WTC11 (cell line): ENCODE results near the gene TENT4B. TPM values are rescaled to one million over a fixed set of nuclear protein-coding genes. Genes with fewer than 3 reads are reported as not detected.

Experiments
- ATAC-seq: fragments of 200-7000 bp; cut with Tn5 transposase; 2 replicates; pipeline ENCODE4 v1.10.0; 2021; ENCODE audit warnings: mild to moderate bottlenecking, moderate library complexity
- Bru-seq: library from RNA; stranded (reverse); fragments of 400-500 nt; gene quantifications from one replicate; lab custom pipeline; 2021; lab: Mats Ljungman, UMichigan
- CTCF ChIA-PET: fragments of 300-600 bp; sonication (Branson Sonifier 250); formaldehyde crosslinking; loops from one replicate; lab custom pipeline; 2021; ENCODE audit warnings: antibody characterized with exemption; lab: Charles Lee
- POLR2A ChIA-PET: fragments of 350-600 bp; sonication (Branson Sonifier 250); formaldehyde crosslinking; loops from one replicate; lab custom pipeline; 2021; ENCODE audit warnings: antibody characterized with exemption; lab: Charles Lee
- DNase-seq: peaks from one replicate; pipeline ENCODE4 v3.0.0; 2021; ENCODE audit warnings: low spot score
- H3K27ac Mint-ChIP-seq: 2 replicates; pipeline ENCODE4 v1.8.0; 2021; ENCODE audit warnings: mixed read lengths
- H3K27me3 Mint-ChIP-seq: 2 replicates; pipeline ENCODE4 v1.8.0; 2021; ENCODE audit warnings: low read depth, mild to moderate bottlenecking, moderate library complexity, mixed read lengths
- H3K36me3 Mint-ChIP-seq: 2 replicates; pipeline ENCODE4 v1.8.0; 2021; ENCODE audit warnings: mixed read lengths
- H3K4me1 Mint-ChIP-seq: 2 replicates; pipeline ENCODE4 v1.8.0; 2022; ENCODE audit warnings: mixed read lengths
- H3K4me3 Mint-ChIP-seq: 2 replicates; pipeline ENCODE4 v1.8.0; 2021; ENCODE audit warnings: mild to moderate bottlenecking, moderate library complexity, mixed read lengths
- H3K9me3 Mint-ChIP-seq: 2 replicates; pipeline ENCODE4 v1.8.0; 2021; ENCODE audit warnings: mixed read lengths
- AFF4 ChIP-seq: sonication (generic); formaldehyde crosslinking; IDR thresholded peaks from 2 replicates; pipeline ENCODE4 v1.8.1; 2023; ENCODE audit warnings: mild to moderate bottlenecking, missing genetic modification reagents, borderline replicate concordance
- ARID4B ChIP-seq: sonication (generic); formaldehyde crosslinking; IDR thresholded peaks from 2 replicates; pipeline ENCODE4 v1.8.0; 2023; ENCODE audit warnings: missing genetic modification reagents, mild to moderate bottlenecking, borderline replicate concordance
- E2F5 ChIP-seq: sonication (generic); formaldehyde crosslinking; IDR thresholded peaks from 2 replicates; pipeline ENCODE4 v1.8.1; 2022; ENCODE audit warnings: mild to moderate bottlenecking, moderate library complexity, missing genetic modification reagents
- ETV6 ChIP-seq: sonication (generic); formaldehyde crosslinking; IDR thresholded peaks from 2 replicates; pipeline ENCODE4 v1.8.1; 2022; ENCODE audit warnings: mild to moderate bottlenecking, missing genetic modification reagents
- FOXP4 ChIP-seq: sonication (generic); formaldehyde crosslinking; IDR thresholded peaks from 2 replicates; pipeline ENCODE4 v1.8.0; 2022; ENCODE audit warnings: mild to moderate bottlenecking, missing genetic modification reagents
- GABPB1 ChIP-seq: sonication (generic); formaldehyde crosslinking; IDR thresholded peaks from 2 replicates; pipeline ENCODE4 v1.8.1; 2023; ENCODE audit warnings: mild to moderate bottlenecking, missing genetic modification reagents
- IRF1 ChIP-seq: sonication (generic); formaldehyde crosslinking; IDR thresholded peaks from 2 replicates; pipeline ENCODE4 v1.8.0; 2023; ENCODE audit warnings: missing genetic modification reagents
- JAZF1 ChIP-seq: fragments of 250-450 bp; sonication (Bioruptor Pico); IDR thresholded peaks from 2 replicates; pipeline ENCODE4 v1.9.0; 2021; ENCODE audit warnings: moderate library complexity, mild to moderate bottlenecking, inconsistent platforms
- JUN ChIP-seq: sonication (generic); formaldehyde crosslinking; IDR thresholded peaks from 2 replicates; pipeline ENCODE4 v1.8.0; 2023; ENCODE audit warnings: mild to moderate bottlenecking, missing genetic modification reagents
- MAX ChIP-seq: sonication (generic); formaldehyde crosslinking; IDR thresholded peaks from 2 replicates; pipeline ENCODE4 v1.8.0; 2022; ENCODE audit warnings: mild to moderate bottlenecking, missing genetic modification reagents
- NFE2L1 ChIP-seq: sonication (generic); formaldehyde crosslinking; IDR thresholded peaks from 2 replicates; pipeline ENCODE4 v1.8.1; 2023; ENCODE audit warnings: missing genetic modification reagents
- PREB ChIP-seq: sonication (generic); formaldehyde crosslinking; IDR thresholded peaks from 2 replicates; pipeline ENCODE4 v1.8.1; 2022; ENCODE audit warnings: mild to moderate bottlenecking, missing genetic modification reagents, moderate library complexity, borderline replicate concordance
- PRRX2 ChIP-seq: fragments of 250-450 bp; sonication (Bioruptor Pico); IDR thresholded peaks from 2 replicates; pipeline ENCODE4 v1.8.0; 2021; ENCODE audit warnings: mild to moderate bottlenecking
- SMAD4 ChIP-seq: sonication (generic); formaldehyde crosslinking; IDR thresholded peaks from 2 replicates; pipeline ENCODE4 v1.8.0; 2022; ENCODE audit warnings: mild to moderate bottlenecking, missing genetic modification reagents
- SP1 ChIP-seq: sonication (generic); formaldehyde crosslinking; conservative IDR thresholded peaks from 2 replicates; pipeline ENCODE4 v1.8.1; 2022; ENCODE audit warnings: missing genetic modification reagents
- TEAD1 ChIP-seq: sonication (generic); formaldehyde crosslinking; IDR thresholded peaks from 2 replicates; pipeline ENCODE4 v1.8.0; 2022; ENCODE audit warnings: mild to moderate bottlenecking, missing genetic modification reagents
- TEAD4 ChIP-seq: sonication (generic); formaldehyde crosslinking; IDR thresholded peaks from 2 replicates; pipeline ENCODE4 v1.8.0; 2022; ENCODE audit warnings: mild to moderate bottlenecking, missing genetic modification reagents
- TP53 ChIP-seq: sonication (generic); formaldehyde crosslinking; IDR thresholded peaks from 2 replicates; pipeline ENCODE4 v1.8.1; 2023; ENCODE audit warnings: mild to moderate bottlenecking, missing genetic modification reagents
- ZSCAN18 ChIP-seq: fragments of 250-450 bp; sonication (Bioruptor Pico); IDR thresholded peaks from 2 replicates; pipeline ENCODE4 v2.1.2; 2022; ENCODE audit warnings: mild to moderate bottlenecking, moderate library complexity
- long read RNA-seq, 3 experiments: library from RNA in 1 of 3; library from capped mRNA in 1 of 3; library from polyadenylated mRNA in 1 of 3; unstranded in 2 of 3; stranded (forward) in 1 of 3; transcript quantifications; one replicate each; pipeline ENCODE4 v2.0.0, GENCODE V29; 2021
- total RNA-seq: library from RNA; stranded (reverse); gene quantifications from 3 replicates; pipeline ENCODE4 v1.2.3, GENCODE V29; 2021

The TENT4B gene
- total RNA-seq, result 12.7 to 14.3 TPM (median 13.6 TPM) in 3 replicates
- Bru-seq, nascent RNA, result percentile 70 among the genes with signal in this experiment
- long read RNA-seq, experiment 1, full-length matches to known transcripts, result 5 of 39 reads
- long read RNA-seq, experiment 1, partial matches to known transcripts, result 17 of 39 reads
- long read RNA-seq, experiment 1, other reads (novel, unspliced or antisense), result 17 of 39 reads
- long read RNA-seq, experiment 2, partial matches to known transcripts, result 15 of 30 reads
- long read RNA-seq, experiment 2, other reads (novel, unspliced or antisense), result 15 of 30 reads
- long read RNA-seq, experiment 3, partial matches to known transcripts, result 1 of 2 reads
- long read RNA-seq, experiment 3, other reads (novel, unspliced or antisense), result 1 of 2 reads

GRCh38 chr16:50152807-50153595 lies at the start of gene TENT4B:
TSS of gene TENT4B (plus strand) at chr16:50153306. CDS start at chr16:50153622, 316 bp downstream.
- Mint-ChIP-seq H3K27me3 (peaks cover 3% of the 10 kb centered on the region; the same call in 1 of the 2 replicates), H3K9me3 (no peaks in the 10 kb centered on the region), H3K4me3 (peak within 1 kb of the TSS; percentile 86), H3K36me3 (no peaks in the 10 kb centered on the region), H3K27ac (peak within 1 kb of the TSS; percentile 96), H3K4me1 (peaks cover 21% of the 10 kb centered on the region)
- POLR2A ChIA-PET, result no interaction called here
- ATAC-seq (peak; percentile 83), DNase-seq (peak; percentile 77)
- CTCF ChIA-PET, result interaction anchor here (1.0 to 1.4 kb wide), 2 partner anchors 17 to 57 kb away, joined by 4 to 12 read pairs; no protein-coding TSS in a partner anchor
- TF ChIP-seq ARID4B (CRISPR knock-in tag) (0 out of 2 replicates have a peak, but pooled peaks have one; percentile 27), TEAD4 (CRISPR knock-in tag) (0 out of 2 replicates have a peak, but pooled peaks have one; percentile 47), E2F5 (CRISPR knock-in tag) (peak; percentile 71; the same call in 1 of the 2 replicates), PRRX2 (CRISPR knock-in tag) (no peak), NFE2L1 (CRISPR knock-in tag) (0 out of 2 replicates have a peak, but pooled peaks have one; percentile 19), ZSCAN18 (CRISPR knock-in tag) (no peak), TEAD1 (CRISPR knock-in tag) (0 out of 2 replicates have a peak, but pooled peaks have one; percentile 62), MAX (peak; percentile 68; the same call in 1 of the 2 replicates), FOXP4 (CRISPR knock-in tag) (peak; percentile 91), IRF1 (CRISPR knock-in tag) (no peak), AFF4 (CRISPR knock-in tag) (no peak), SP1 (CRISPR knock-in tag) (peak; percentile 92), SMAD4 (CRISPR knock-in tag) (no peak), GABPB1 (CRISPR knock-in tag) (peak; percentile 70), JUN (CRISPR knock-in tag) (no peak), ETV6 (CRISPR knock-in tag) (peak; percentile 78; the same call in 1 of the 2 replicates), PREB (CRISPR knock-in tag) (no peak), JAZF1 (no peak), TP53 (peak; percentile 68; the same call in 1 of the 2 replicates)
